Esophagus muscularis mucosa (tissue), 4 donors: ENCODE data around the gene RNFT2.

Source experiments
- CTCF ChIP-seq, 3 experiments: fragments of 200-600 bp in 2 of 3; fragments of 450-650 bp in 1 of 3; sonication (generic) in 2 of 3; IDR thresholded peaks; one replicate each; pipeline ENCODE4 v1.5.1; 2017 to 2019; ENCODE audit warnings: antibody characterized with exemption in 3 of 3, mild to moderate bottlenecking in 2 of 3, moderate library complexity in 1 of 3
- EP300 ChIP-seq: sonication (generic); formaldehyde crosslinking; IDR thresholded peaks from one replicate; pipeline ENCODE4 v1.6.1; 2017; ENCODE audit warnings: antibody characterized with exemption
- POLR2AphosphoS5 ChIP-seq, 2 donors: sonication (generic); formaldehyde crosslinking; IDR thresholded peaks; one replicate each; pipeline ENCODE4 v1.6.1; 2017; ENCODE audit warnings: antibody characterized with exemption in 2 of 2

- TF ChIP-seq CTCF (IDR thresholded peaks at IDR 0.05) (no peak), POLR2AphosphoS5 (IDR thresholded peaks at IDR 0.05) (no peak), EP300 (no peak)
Observed at GRCh38 chr12:116898669-116899068, 160.6 kb downstream of the RNFT2 start.
